HT-29 (cell line): Measurements from ENCODE around the gene HOXA9. TPM values are rescaled to one million over a fixed set of nuclear protein-coding genes. Genes with fewer than 3 reads are reported as not detected.

Source experiments
- DNase-seq: peaks from one replicate; pipeline ENCODE4 v3.0.0-alpha.2; 2015; ENCODE audit warnings: low spot score
- total RNA-seq: library from RNA; depleted of rRNA; stranded (reverse); fragments of >200 nt; shearing (Covaris generic); gene quantifications from 2 replicates; pipeline ENCODE4 v1.2.3, GENCODE V29; 2014

HOXA9 gene
- total RNA-seq, 1 experiment from 2014 or later: 99.2 TPM

DNA sequence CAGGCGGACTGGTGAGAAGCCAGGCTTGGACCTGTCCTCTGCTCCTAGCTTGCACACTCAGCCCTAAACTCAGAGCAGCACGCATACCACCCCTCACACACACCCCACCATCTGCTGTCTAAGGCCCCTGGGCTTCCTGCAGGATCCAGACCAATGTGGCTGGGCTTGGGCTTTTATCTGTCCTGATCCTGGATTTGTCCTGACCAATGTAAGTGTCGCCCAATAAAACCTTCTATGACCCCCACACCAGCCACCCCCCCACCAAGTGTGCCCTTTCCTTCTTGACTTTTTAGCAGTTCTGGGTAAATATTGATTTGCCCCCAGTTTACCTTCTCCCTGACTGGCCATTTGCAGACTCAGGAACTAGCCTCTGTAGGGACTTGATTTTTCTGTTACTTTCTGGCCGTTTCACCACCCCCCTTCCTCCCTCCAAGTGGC is 36.3 kb upstream of the HOXA9 start:
- no peak for DNase-seq

DNA sequence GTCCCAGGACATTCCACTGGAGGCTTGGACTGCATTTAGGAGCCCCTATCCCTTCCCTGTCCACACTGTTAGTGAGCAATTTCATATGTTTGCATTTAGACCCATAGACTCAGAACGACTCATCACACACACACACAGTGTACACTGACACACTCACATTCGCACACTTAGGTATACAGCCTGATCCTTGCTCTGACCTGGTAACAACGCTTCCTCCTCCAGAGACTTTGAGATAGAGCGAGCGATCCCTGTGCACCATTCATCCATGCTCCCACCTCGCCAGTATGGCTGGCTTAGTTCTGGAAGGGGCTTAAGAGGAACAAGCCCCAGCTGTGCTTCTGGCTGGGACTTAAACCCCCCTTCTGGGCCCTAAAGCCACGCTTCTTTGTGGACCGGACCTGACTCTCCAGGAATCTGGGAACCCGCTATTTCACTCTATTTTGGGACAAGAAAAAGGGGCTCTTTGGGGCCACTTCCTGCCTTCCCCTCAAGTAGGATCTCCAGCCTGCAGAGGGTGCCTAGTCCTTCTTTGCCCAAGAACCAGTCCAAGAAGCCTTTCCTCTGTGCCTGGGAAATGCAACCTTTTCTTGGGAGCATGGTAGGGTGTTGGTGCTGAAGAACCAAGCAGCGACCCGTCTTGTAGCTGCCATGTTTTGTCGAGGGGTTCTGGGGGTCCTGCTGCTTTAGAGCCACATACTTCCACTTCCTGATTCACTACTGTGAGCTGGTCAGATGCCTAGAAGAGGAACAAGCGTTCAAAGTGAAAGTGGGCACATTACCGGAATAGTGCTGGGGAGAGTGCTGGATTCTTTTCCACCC is 35.6 kb upstream of the HOXA9 start:
- DNase-seq: peak; percentile 87

DNA sequence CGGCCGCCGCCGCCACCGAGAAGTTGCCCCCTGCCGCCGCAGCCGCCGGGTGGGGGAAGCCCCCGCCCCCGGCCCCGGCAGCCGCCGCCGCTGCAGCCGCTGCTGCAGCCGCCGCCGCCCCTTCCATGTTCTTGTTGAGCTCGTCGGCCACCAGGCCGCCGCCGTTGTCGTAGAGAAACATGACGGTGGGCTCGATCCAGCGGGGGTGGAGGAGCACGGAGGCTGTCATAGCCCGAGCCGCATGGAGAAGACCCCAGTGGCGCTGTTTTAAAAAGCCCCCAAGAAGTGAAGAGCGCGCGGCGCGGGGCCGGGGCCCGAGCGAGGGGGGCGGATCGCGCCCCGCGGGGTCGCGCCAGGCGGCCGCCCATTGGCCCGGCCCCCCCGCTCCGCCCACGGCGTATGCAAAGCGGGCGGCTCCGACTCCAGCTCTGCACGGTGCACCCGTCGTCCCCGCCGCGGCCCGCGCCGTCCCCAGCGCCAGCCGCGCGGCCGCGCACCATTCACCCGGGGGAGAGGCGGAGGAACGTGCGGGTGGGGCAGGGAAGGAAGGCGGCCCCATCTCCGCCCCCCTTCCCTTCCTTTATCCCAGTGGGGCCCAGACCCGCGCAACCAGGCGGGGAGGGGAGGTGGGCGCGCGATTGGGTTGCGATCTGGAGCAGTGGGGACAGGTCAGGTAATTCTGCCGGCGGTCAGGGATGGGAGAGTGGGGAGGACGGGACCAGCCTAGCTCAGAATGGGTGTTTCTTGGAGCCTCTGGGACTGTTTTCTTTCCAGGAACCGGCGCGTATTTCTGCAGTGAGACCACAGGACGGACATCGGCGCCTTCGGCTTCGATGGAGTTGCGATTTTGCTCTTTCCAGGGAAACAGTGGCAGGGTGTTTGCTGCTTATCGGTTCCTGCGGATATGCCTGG is 34.8 kb upstream of the HOXA9 start, which contains the start of gene HOXA13:
HOXA13 (minus strand) TSS at position 243 of the 912 bp plus-strand sequence; CDS start at position 229, 14 bp downstream.
- peak; percentile 92 for DNase-seq

DNA sequence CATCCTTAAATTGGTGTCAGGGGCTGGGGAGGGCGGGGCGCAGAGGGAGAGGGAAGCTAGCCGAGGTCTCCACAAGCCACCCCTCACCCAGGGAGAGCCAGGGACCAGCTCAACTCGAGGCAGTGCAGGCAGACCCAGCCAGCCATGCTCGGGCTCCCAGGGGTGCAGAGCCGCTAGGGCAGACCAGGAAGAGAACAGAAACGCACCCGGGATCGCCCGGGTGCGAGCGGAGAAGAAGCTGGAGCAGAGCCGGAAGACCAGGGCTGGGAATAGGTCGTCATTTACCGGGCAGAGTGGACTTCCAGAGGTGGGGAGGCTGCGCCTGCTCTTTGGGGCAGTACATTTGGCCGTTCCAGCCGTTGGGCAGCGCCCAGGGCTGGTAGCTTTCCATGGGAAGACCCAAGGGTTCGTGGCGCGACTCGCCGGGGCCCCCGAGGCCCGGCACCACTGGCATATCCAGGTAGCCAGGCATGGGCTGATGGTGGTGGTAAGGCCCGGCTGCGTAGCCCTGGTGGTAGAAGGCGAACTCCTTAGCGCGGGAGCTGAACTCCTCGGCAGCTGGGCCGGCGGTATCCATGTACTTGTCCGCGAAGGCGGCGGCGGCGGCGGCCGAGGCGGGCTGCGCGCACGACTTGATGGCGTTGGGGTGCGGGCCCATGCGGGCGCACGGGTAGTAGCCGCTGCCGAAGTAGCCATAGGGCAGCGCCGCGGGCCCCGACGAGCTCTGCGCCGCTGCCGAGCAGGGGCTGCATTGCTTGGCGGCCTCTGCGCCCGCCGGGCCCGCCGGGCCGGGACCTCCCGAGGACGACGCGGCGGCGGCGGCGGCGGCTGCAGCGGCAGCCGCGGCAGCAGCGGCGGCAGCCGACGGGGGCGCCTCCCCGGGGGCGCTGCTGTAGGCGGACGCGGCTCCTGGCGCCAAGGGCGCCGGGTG is 33.8 kb upstream of the HOXA9 start:
- peak; percentile 60 for DNase-seq

DNA sequence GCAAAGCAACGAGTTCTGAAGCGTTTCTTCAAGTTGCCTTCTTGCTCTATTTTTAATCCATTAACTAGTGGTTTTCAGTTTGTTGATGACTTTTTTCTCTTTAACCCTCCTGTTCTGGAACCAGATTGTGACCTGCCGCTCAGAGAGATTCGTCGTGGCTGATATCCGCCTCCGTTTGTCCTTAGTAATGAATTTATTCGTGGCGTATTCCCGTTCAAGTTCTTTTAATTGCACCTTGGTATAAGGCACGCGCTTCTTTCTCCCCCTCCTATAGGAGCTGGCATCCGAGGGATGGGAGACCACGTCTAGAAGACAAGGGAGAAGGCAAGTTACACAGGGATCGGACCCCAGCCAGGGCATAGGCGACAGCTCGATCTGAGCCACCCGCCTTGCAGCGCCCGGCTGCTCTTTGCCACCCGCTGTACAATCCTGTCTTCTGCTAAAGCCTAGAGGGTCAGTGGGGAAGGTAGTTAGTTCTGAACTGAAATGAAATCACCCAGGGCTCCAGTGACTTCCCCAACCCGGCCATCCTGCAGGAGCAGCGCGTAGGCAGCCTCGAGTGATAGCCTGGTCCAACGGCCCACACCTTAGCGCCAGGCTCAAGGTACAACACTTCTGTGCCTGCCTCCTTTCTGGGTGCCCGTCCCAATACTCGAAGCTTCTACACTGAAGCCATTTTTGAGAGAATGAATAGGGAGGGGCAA is 33.0 kb upstream of the HOXA9 start:
- DNase-seq: peak; percentile 77

DNA sequence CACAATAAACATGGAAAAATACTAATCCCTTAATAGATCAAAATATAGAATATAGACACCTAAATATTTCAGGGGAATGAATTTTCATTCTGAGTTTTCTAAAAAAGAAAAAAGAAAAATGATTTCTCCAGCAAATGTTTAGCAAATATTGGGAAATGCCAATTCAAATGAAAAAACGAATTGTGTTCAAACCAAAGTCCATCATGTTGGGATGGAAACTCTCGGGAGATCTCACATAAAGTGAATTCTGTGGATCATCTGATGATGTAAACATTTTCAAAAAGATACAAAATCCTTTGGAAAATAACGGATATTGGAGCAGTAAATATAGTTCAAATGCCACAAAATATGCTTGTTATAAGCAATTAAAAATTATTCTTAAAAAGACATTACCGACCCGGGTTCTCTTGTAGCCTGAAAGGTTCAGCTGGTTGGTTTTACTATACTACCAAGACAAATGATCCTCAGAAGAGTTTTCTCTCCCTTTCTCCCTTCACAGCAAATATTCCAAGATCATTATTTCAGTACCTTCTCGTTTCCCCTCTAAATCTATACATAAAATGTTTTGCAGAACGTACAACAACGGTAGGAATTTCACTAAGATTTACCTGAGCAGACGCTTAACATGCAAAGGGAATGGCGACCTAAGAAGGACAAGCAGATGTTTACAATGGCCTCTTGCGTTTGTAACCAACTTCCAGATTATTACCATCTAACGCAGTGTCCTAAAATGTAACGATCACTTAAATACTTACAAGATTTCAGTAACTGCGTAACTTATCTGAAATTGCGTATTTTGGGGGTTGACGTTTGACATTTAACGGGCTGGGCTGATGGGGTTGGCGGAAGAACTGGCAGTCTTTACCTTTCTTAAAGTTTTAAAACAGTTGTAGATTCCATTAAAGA is 32.1 kb upstream of the HOXA9 start:
- peak; percentile 83 for DNase-seq

DNA sequence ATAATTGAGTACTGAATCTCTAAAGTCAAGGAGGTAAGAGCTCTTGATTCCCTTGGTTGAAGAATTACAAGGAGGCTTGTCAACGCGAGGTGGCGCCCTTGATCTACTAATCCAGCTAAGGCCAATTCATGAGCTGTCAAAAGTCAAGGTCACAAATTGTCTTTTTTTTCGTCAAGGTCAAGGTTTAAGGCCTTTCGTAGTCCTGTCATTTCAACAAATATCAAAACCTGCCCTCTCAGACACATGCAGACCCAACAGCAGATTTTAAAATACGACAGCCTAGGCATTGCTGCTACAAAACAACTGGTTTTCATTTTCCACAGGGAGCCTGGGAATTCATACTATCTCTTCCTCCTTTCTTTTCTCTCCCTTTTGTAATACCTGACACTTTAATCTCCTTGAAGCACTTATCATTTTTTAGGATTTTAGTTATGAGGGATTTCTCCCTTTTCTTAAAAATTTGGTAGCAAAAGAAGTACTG is 31.0 kb upstream of the HOXA9 start:
- DNase-seq: peak; percentile 98

DNA sequence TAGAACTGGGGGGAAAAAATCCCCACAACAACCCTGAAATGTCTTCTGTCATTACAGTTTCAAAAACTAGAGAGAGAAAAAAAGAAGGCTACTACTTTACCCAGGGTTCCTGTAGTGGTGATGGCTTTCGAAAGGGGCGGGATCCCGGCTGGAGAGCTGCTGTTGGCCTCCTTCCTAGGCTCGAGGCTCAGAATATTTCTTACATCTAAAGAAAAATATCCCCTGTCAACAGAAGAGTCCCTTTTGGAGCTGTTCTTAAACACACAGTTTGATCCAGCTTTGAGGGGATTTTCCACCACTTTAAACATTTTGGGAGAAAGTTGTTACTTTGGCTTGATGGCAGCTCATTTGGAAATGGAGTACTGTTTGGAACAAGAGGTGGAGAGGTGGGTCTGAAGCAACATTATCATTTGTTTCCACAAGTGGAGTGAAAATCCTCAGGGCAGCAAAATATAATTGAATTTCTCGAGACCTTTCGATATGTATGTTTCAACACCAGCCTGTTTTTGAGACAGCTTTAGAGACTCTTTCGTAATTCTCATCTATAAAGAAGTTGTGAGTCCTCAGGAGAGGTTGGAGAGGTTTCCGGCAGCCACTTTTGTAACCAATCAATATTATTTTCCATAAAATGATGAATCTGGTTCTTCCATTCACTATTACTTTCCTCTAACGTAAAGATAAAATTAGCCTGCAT is 29.5 kb upstream of the HOXA9 start:
- peak; percentile 75 for DNase-seq

DNA sequence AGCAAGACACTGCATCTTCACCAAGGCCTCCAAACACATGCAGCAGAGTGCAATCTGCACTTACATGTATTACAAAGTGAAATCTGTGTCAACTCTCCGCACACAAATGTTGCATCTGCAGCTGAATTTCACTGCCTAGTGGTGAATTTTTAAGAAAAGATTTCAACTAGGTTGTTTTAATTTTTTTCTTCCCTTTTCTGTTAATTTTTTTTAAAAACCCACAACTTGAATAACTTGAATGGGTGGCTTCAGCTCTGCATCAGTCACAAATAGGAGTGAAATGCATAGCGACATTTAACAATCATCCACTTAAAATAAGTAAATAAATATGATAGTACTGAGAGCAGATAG is 28.6 kb upstream of the HOXA9 start:
- DNase-seq: no peak

DNA sequence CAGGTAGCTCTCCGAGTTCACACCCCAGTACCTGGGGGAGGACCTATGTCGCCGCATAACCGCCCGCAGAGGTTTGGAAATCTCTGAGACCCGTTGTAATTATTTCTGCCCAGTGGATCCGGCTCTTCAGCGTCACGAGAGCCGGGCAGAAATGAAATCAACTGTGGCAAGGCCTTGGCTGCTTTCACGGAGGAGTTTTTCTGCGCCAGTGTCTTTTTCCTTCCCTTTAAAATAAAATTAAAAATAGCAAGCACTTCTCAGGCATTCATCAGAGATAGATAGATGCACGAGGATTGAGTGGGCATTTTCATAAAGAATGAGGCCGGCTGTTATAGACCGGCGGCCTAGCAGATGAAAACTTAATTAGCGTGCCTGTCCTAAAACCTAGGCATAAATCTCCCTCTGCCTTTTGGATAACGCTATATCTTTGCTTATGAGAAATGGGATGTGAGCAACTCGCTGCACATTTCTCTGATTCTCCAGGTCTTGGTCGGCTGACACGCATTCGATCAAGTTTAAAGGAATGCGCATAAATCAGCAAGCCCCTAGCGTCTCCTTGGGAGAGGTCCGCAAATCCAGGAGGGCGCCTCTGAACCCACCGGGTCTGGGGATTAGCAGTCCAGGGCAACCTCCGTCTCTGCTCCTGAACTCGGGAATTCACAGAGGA is 28.1 kb upstream of the HOXA9 start:
- DNase-seq: peak; percentile 74

DNA sequence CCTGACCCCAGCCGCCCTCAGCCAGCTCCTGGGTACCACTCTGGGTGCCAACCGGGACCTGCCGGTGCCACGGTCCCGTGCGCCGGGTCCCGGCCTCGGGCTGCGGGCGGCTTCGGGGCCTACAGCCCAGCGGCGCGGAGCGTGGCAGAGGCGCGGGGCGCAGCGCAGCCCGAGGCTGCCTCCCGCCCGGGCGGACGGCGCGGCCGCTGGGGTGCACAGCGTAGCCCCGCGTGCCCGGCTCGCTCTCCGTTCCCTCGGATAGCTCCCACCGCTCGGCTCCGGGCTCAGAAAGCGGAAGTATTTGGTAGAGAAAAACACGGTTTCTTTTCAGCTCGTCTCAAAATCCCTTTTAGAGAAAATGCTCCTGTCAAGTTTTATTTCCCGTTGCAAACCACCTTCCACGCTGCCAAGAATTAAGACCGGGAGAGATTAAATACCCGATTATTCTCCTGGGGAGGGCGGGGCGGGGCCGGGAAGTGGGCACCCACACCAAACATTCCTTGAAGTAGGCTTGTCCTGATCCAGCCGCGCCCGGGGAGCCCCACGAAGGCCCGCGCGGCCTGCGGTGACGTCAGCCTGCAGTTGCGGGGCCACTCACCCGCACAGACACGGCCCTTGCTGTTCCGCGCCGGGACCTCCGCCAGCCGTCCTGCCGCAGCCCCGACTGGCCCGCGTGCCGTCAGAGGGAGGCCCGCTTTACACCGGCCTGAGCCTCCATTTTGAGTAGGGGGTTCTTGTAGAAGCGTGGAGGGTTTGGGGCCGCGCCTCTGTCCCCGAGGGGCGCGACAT is 27.4 kb upstream of the HOXA9 start:
- DNase-seq: peak; percentile 59

DNA sequence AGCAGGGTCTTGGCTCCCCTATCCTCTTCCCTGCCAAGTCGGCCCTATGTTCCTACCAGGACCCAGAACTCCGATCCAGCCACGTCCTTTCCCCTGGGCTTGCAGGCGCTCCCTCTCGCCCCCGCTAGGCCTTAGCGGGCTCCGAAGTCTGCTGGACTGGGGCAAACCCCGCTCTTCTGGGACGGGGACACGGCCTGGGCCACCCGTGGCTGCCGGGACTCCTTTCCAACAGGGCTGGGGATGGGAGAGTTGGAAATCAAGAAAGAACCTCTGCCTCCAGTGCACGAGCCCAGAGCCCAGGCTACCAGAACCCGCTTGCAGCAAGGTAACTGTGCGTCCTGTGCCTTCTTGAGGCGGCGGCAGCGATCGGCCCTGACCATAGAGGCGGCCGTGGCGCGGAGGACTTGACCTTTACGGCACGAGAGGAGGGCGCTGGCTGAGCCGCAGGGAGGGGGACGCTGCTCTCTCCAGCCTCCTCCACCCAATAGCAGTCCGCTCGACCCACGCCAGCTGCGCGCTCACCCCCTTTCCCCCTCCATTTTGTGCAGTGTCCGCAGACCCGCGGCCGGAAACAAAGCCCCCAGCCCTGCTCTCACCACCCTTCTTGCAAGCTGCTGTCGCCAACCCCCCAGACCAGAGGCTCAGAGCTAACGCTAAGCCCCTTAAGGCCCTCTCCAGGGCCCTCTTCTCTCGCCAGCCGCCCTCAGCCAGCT is 26.7 kb upstream of the HOXA9 start:
- DNase-seq: peak; percentile 75

DNA sequence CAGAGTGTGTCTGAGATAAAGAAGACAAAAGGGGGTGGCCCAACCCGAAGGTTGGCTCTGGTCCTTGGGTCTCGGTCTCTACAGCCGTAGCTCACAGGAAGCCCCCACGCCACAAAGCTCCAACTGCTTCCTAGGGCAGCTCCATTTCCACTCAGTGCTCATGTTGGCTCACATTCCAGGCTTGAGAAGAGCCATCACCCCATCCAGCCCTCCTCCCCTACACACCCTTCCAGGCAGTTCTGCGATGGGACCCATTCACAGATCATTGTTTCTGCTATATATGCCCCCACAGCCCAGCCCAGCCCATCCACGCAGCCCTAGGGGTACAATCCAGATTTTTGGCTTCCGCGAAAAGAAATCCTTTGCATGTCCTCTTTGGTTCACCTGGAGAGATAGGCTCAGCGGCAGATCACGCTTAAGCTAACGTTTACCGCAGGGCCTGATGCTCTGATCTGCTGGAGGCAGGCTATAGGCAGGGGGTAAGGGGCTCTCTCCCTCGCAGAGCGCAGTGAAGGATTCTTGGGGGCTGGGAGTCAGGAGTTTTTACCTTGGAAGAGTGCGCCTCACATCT is 25.9 kb upstream of the HOXA9 start:
- peak; percentile 66 for DNase-seq

DNA sequence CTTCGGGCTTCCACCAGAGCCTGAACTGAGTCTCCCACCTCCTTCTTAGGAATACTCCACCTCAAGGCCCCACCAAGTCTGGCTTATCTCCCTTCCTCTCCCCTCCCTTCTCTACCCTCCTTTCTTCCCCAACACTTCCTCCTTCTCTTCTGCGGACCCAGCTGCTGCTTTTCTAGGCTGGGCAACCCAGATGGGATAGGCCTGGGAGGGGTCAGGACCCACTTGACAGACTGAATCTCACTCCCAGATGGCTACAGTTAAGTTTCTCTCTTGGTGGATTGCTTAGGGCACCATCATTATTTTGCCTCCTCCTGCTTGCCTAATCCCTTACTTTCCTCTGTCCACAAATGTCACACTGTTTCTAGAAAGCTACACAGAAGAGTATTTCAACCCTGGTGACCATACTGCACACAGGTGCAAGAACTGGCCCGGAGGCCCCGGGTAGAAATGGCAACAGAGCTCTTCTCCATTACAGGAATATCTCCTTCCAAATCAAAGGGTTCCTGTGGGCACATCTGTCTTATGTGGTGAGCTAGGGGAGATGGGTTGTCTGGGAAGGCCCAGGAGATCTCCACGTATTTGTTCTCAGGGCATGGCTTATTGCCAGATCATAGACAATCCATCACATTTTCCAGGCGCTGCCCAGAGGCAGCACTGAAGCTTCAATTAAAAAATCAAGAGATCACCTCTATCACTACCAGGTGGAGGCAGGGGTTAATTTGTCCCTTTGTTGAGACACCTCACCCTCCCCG is 24.8 kb upstream of the HOXA9 start:
- peak; percentile 78 for DNase-seq

DNA sequence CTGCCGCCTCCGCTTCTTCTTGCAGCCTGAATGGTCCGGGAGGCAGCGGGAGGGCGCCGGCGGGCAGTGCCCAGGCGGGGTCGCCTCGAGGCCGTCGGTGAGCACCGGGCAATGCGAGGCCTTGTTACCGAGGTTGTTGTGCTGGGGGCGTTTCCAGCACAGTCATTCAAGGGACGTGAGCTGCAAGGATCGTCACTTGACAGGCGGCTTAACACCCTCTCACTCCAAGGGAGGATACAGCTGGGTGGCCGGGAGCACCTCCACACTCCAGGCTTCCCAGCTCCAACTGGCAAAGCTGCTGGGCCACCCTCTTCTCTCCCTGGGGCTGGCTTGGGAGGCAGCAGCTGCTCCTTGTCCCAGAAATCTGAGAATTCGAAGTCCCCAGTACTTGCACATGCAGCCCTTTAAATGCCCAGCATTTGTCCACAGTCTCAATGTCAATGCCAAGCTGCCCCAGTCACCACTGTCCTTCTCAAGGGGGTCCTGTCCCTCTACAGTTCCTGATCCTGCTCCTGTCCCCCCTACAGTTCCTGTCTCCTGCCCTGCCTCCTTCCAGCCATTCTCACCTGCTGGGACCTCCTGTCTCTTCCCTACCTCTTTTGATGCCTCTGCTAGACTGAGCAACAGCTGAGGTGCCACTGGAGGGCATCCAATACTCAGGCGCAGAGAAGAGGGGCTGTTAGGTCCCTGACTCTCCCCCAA is 24.1 kb upstream of the HOXA9 start:
- peak; percentile 79 for DNase-seq
